SK-N-SH (cell line): Measurements from ENCODE around the gene TMEM60. TPM values are rescaled to one million over a fixed set of nuclear protein-coding genes. Genes with fewer than 3 reads are reported as not detected.

Experiments used
- CTCF ChIA-PET: fragments of 300-600, 350-600 bp; formaldehyde crosslinking; extraction: SDS; loops from one replicate; lab custom pipeline; 2021; lab: Yijun Ruan, JAX
- POLR2A ChIA-PET: fragments of 350-600 bp; sonication (Branson Sonifier 250); formaldehyde crosslinking; extraction: SDS; loops from one replicate; lab custom pipeline; 2020; ENCODE audit warnings: antibody characterized with exemption, inconsistent platforms; lab: Yijun Ruan, JAX
- DNase-seq: peaks from one replicate; pipeline ENCODE4 v3.0.0; 2012
- H2AFZ ChIP-seq: fragments of 200-600 bp; sonication (generic); 2 replicates; pipeline ENCODE4 v1.8.1; 2016; ENCODE audit warnings: antibody characterized with exemption, mild to moderate bottlenecking, low read depth
- H3F3A ChIP-seq: fragments of 200-600 bp; sonication (generic); replicated peaks from 2 replicates; pipeline ENCODE3; 2016; ENCODE audit warnings: antibody characterized with exemption, mild to moderate bottlenecking; ENCODE audit not compliant: insufficient read depth
- H3K27ac ChIP-seq, 2 experiments: fragments of 200-500 bp in 1 of 2; fragments of 200-600 bp in 1 of 2; sonication (Bioruptor generic) in 1 of 2; sonication (generic), shearing (Covaris generic) in 1 of 2; 2 replicates each; pipeline versions ENCODE4 v1.5.1 to v1.6.1; 2014 to 2016; ENCODE audit warnings: low read depth in 2 of 2, inconsistent platforms in 1 of 2, low read length in 1 of 2, mild to moderate bottlenecking in 1 of 2, mixed read lengths in 1 of 2
- H3K27me3 ChIP-seq: fragments of 200-600 bp; sonication (generic), shearing (Covaris generic); 2 replicates; pipeline ENCODE4 v1.6.1; 2016; ENCODE audit warnings: mixed run types; ENCODE audit not compliant: insufficient read depth
- H3K36me3 ChIP-seq, 2 experiments: fragments of 200-500 bp in 1 of 2; fragments of 200-600 bp in 1 of 2; sonication (Bioruptor generic) in 1 of 2; sonication (generic) in 1 of 2; replicated peaks in 1 of 2; 2 replicates each; pipeline versions ENCODE3 to v1.5.1; 2014 to 2016; ENCODE audit warnings: low read length in 1 of 2, mild to moderate bottlenecking in 1 of 2; ENCODE audit not compliant: insufficient read depth in 2 of 2, control insufficient read depth in 1 of 2
- H3K4me1 ChIP-seq, 2 experiments: fragments of 200-500 bp in 1 of 2; fragments of 200-600 bp in 1 of 2; sonication (Bioruptor generic) in 1 of 2; sonication (generic), shearing (Covaris generic) in 1 of 2; 2 replicates each; pipeline versions ENCODE4 v1.5.1 to v1.6.1; 2014 to 2016; ENCODE audit warnings: low read depth in 1 of 2, low read length in 1 of 2, mixed run types in 1 of 2; ENCODE audit not compliant: insufficient read depth in 2 of 2, control insufficient read depth in 1 of 2
- H3K4me2 ChIP-seq: fragments of 200-600 bp; sonication (generic), shearing (Covaris generic); 2 replicates; pipeline ENCODE4 v1.6.1; 2017; ENCODE audit warnings: mixed run types
- H3K4me3 ChIP-seq, 2 experiments: fragments of 200-500 bp in 1 of 2; fragments of 200-600 bp in 1 of 2; sonication (Bioruptor generic) in 1 of 2; sonication (generic), shearing (Covaris generic) in 1 of 2; 2 replicates each; pipeline versions ENCODE4 v1.5.1 to v1.8.1; 2014 to 2016; ENCODE audit warnings: low read depth in 2 of 2, inconsistent platforms in 1 of 2, low read length in 1 of 2, mild to moderate bottlenecking in 1 of 2, mixed read lengths in 1 of 2, moderate library complexity in 1 of 2
- H3K79me2 ChIP-seq: fragments of 200-600 bp; sonication (generic); 2 replicates; pipeline ENCODE4 v1.8.1; 2017; ENCODE audit warnings: mild to moderate bottlenecking; ENCODE audit not compliant: insufficient read depth
- H3K9ac ChIP-seq: fragments of 200-600 bp; sonication (generic); 2 replicates; pipeline ENCODE4 v1.6.1; 2017; ENCODE audit warnings: mixed run types
- H3K9me2 ChIP-seq: fragments of 200-600 bp; sonication (generic); 2 replicates; pipeline ENCODE4 v1.6.1; 2017; ENCODE audit warnings: mixed run types
- H3K9me3 ChIP-seq: fragments of 200-600 bp; sonication (generic); 2 replicates; pipeline ENCODE4 v1.6.1; 2017; ENCODE audit warnings: mixed run types, mild to moderate bottlenecking, moderate library complexity
- H4K20me1 ChIP-seq: fragments of 200-600 bp; sonication (generic); 2 replicates; pipeline ENCODE4 v1.6.1; 2017; ENCODE audit warnings: mild to moderate bottlenecking, mixed run types; ENCODE audit not compliant: insufficient read depth
- CHD2 ChIP-seq: fragments of 150-350 bp; IDR thresholded peaks from 2 replicates; pipeline ENCODE4 v1.6.1; 2018; ENCODE audit warnings: low read length; ENCODE audit not compliant: partially characterized antibody
- EZH2phosphoT487 ChIP-seq: fragments of 200-600 bp; sonication (generic); IDR thresholded peaks from 2 replicates; pipeline ENCODE4 v1.6.1; 2017; ENCODE audit warnings: low read depth, mixed run types, mild to moderate bottlenecking, antibody characterized with exemption, moderate library complexity, borderline replicate concordance
- FOXJ3 ChIP-seq: sonication (generic); formaldehyde crosslinking; IDR thresholded peaks from 2 replicates; pipeline ENCODE4 v1.5.1; 2020; ENCODE audit warnings: mild to moderate bottlenecking, missing genetic modification reagents
- FOXM1 ChIP-seq: IDR thresholded peaks from 2 replicates; pipeline ENCODE4 v1.4.0; 2012; ENCODE audit warnings: low read depth, mild to moderate bottlenecking
- NRF1 ChIP-seq: IDR thresholded peaks from 2 replicates; pipeline ENCODE4 v1.6.1; 2012; ENCODE audit warnings: low read depth, mild to moderate bottlenecking, low read length
- PBX3 ChIP-seq: IDR thresholded peaks from 2 replicates; pipeline ENCODE4; 2012
- REST ChIP-seq: IDR thresholded peaks from 2 replicates; pipeline ENCODE4 v1.6.1; 2012; ENCODE audit warnings: mild to moderate bottlenecking, low read depth, low read length, moderate library complexity
- TAF1 ChIP-seq: IDR thresholded peaks from 2 replicates; pipeline ENCODE4 v1.6.1; 2012; ENCODE audit warnings: low read depth, mild to moderate bottlenecking, low read length, moderate library complexity, borderline replicate concordance
- WGBS: methylation state at CpG from one replicate; pipeline ENCODE4 v1.1.6; 2017; ENCODE audit warnings: low lambda C conversion rate; 5-methylcytosine and 5-hydroxymethylcytosine counted together
- polyA plus RNA-seq, 3 experiments: library from polyadenylated mRNA; depleted of rRNA; stranded (reverse); fragments of >200 nt; gene quantifications; 2 replicates each; pipeline ENCODE4 v1.2.3, GENCODE V29; 2012
- TF ChIP-seq, protein P1 (sequence below): fragments of 150-350 bp; IDR thresholded peaks from 2 replicates; pipeline ENCODE4 v1.6.1; 2017; ENCODE audit warnings: antibody characterized with exemption, low read length, low read depth, borderline replicate concordance
- TF ChIP-seq, protein P2 (sequence below): IDR thresholded peaks from 2 replicates; pipeline ENCODE4 v1.4.0; 2012; ENCODE audit warnings: low read depth

TMEM60 gene
- polyA plus RNA-seq, 1 of the 3 experiments (the other 2 are of a cell fraction): 24.8 TPM

DNA sequence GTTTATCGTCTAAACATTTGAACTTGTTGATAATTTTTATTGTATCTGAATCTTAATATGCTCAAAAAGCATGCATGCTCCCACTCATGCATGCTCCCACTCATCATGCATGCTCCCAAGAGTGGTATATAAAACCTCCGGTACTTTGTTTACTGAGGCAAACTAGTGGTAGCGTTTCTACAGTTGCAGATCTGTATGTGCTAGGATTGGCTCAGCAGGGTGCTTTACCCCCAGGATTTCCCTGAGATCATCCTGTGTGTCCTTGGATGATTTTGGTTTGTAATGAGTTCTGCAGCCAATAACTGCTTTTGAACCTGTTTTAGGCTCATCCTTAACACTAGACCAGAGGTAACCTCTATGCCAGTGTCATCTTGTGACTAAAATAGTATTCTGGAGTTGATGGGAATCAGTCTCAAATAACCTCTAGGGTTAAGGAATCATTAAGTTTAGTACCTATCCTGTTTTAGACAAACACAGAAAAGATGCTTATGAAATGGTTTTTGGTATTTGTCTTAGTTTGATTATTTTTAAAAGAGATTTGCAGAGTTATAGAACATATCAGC, 40.8 kb upstream of the TMEM60 start:
- H3K4me3 ChIP-seq: no peak overlapping the region
- H3K9me2 ChIP-seq: no peaks in the 10 kb centered on the region
- H4K20me1 ChIP-seq: no peaks in the 10 kb centered on the region
- peaks cover 0 to 4% of the 10 kb centered on the region in 2 experiments for H3K36me3 ChIP-seq
- no peak for DNase-seq
- H3K9ac ChIP-seq: no peak overlapping the region
- WGBS: 74% methylated on average over 3 of the region's 3 CpGs
- no peaks in the 10 kb centered on the region for H3K9me3 ChIP-seq
- H2AFZ ChIP-seq: no peak overlapping the region
- H3K4me2 ChIP-seq: no peak overlapping the region
- TF ChIP-seq NRF1: no peak
- TF ChIP-seq CHD2: no peak
- no peak for TF ChIP-seq PBX3
- no peak for TF ChIP-seq REST
- no peak for TF ChIP-seq FOXM1
- TF ChIP-seq EZH2phosphoT487: no peak
- TF ChIP-seq, protein P1, sequence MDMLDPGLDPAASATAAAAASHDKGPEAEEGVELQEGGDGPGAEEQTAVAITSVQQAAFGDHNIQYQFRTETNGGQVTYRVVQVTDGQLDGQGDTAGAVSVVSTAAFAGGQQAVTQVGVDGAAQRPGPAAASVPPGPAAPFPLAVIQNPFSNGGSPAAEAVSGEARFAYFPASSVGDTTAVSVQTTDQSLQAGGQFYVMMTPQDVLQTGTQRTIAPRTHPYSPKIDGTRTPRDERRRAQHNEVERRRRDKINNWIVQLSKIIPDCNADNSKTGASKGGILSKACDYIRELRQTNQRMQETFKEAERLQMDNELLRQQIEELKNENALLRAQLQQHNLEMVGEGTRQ: no peak
- TF ChIP-seq FOXJ3 (CRISPR knock-in tag): no peak
- TF ChIP-seq, protein P2, sequence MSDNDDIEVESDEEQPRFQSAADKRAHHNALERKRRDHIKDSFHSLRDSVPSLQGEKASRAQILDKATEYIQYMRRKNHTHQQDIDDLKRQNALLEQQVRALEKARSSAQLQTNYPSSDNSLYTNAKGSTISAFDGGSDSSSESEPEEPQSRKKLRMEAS: no peak
- POLR2A ChIA-PET: no interaction called here
- H3K4me1 ChIP-seq: peaks cover 0 to 6% of the 10 kb centered on the region in 2 experiments; a peak in 3 of 4 replicates
- H3F3A ChIP-seq: peaks cover 5% of the 10 kb centered on the region
- H3K27ac ChIP-seq: no peak overlapping the region
- peaks cover 33% of the 10 kb centered on the region for H3K79me2 ChIP-seq
- CTCF ChIA-PET: no interaction called here
- H3K27me3 ChIP-seq: no peaks in the 10 kb centered on the region

DNA sequence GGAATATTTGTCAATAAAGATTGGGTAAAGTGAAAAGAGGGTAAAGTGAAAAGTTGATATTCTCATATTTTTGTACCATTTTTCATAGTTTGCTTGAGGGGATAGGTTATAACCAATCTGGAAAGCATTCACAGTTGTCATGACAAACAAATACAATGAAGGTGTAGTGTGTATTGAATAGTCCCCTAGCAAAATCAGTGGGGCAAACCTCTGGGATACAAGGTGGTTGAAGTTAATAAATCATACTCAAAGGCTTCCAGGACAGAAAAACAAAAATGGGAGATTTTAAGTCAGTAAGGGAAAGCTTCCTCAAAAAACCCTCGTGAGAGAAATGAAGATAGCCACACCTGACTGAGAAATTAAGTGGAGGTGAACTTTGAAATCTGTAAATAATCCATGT, 39.7 kb upstream of the TMEM60 start:
- no peaks in the 10 kb centered on the region for H4K20me1 ChIP-seq
- H3K9me3 ChIP-seq: no peaks in the 10 kb centered on the region
- no peak overlapping the region for H3K27ac ChIP-seq
- peaks cover 0 to 6% of the 10 kb centered on the region in 2 experiments; a peak in 3 of 4 replicates for H3K4me1 ChIP-seq
- DNase-seq: no peak
- TF ChIP-seq TAF1: no peak
- TF ChIP-seq REST: no peak
- TF ChIP-seq, protein P2: no peak
- H3K79me2 ChIP-seq: peaks cover 33% of the 10 kb centered on the region
- no peaks in the 10 kb centered on the region for H3K27me3 ChIP-seq
- no peak overlapping the region for H3K4me2 ChIP-seq
- H2AFZ ChIP-seq: no peak overlapping the region
- H3K36me3 ChIP-seq: peaks cover 0 to 4% of the 10 kb centered on the region in 2 experiments
- H3K4me3 ChIP-seq: no peak overlapping the region
- 92% methylated on average over 1 of the region's 1 CpG for WGBS
- ChIA-PET POLR2A (no interaction called here), CTCF (no interaction called here)
- peaks cover 5% of the 10 kb centered on the region for H3F3A ChIP-seq
- no peaks in the 10 kb centered on the region for H3K9me2 ChIP-seq
- no peak overlapping the region for H3K9ac ChIP-seq
